HG03432 (cell line): ENCODE data around the gene TUBGCP6.

Source experiments
- ATAC-seq: cut with Tn5 transposase; IDR thresholded peaks from one replicate; pipeline ENCODE4 v1.9.1; 2021; ENCODE audit warnings: mild to moderate bottlenecking, moderate library complexity; ENCODE audit not compliant: unreplicated experiment

The TUBGCP6 gene

DNA sequence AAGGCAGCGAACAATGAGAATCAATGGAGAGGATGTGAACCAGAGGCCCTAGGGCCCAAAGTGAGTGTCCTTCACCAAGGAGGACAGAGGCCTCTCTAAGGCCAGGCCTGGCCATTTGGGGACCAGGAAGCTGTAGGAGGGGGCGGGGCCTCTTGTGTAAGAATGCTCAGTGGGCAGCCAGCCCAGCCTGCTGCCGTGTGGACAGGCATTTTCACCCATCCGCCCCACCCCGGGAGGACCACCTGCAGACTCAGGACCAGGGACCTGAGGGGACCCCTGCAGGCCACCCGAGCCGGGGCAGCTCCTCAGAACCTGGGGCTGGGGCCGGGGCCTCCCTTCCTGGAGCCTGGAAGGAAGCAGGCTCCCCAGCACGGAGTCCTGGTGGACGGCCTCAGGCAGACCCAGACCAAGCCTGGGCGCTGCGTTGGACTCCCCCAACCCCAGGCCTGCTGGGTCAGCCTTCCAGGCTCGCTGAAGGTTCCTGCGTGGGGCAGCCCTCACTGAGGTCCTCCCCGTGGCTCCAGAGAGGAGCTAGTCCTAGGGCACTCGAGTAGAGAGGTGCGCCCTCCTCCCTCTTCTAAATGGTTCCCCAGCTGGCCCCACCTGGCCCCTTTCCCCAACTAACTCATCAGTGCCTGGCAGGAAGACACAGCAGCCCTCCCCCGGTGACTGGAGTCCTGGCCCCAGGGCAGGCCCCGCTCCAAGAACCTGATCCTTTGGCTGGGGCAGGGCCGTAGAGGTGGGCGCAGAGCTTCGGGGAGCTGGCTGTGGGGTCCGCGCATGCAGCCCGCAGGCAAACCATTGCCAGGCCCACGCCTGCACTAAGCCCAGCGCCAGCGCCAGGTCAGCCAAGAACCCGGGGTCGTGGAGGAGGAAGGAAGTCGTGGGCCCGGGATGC lies 60.6 kb downstream of the TUBGCP6 start:
- ATAC-seq, result no peak

DNA sequence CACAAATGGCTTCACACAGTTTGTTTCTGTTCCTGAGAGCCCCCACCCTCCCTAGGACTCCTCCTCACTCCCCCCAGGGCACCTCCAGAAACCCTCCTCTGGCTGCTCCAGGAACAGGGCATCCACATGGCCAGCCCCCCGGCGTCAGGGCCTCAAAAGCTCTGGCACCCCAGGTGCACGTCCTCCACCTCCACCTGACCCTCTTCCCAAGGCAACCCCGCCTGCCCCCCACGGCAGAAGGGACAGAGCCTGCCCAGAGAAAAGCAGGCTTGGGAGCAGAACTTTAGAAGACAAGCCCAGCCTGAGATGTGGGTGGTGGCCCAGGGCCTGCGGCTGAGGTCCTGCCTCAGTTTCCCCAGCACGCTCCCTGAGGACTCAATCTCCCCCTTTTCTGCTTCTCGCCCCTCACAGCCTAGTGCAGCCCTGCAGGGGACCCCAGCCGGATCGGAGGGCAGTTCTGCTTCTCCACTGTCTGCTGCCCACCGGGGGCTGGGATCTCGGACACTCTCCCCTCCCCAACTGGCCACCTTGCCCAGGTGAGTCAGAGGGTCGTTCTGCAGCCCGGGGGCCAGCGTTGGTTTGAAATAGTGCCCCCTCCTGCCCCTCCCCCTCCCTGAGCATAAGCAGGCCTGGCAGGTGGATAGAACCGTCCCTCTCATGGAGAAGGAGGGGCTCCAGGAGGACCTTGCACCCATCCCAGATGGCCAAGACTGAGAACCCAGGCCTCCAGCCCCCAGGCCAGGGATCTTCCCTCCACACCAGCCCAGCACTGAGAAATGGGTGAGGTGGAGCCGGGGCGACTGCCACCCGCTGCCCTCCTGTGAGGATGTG lies 61.5 kb downstream of the TUBGCP6 start:
- no peak for ATAC-seq

DNA sequence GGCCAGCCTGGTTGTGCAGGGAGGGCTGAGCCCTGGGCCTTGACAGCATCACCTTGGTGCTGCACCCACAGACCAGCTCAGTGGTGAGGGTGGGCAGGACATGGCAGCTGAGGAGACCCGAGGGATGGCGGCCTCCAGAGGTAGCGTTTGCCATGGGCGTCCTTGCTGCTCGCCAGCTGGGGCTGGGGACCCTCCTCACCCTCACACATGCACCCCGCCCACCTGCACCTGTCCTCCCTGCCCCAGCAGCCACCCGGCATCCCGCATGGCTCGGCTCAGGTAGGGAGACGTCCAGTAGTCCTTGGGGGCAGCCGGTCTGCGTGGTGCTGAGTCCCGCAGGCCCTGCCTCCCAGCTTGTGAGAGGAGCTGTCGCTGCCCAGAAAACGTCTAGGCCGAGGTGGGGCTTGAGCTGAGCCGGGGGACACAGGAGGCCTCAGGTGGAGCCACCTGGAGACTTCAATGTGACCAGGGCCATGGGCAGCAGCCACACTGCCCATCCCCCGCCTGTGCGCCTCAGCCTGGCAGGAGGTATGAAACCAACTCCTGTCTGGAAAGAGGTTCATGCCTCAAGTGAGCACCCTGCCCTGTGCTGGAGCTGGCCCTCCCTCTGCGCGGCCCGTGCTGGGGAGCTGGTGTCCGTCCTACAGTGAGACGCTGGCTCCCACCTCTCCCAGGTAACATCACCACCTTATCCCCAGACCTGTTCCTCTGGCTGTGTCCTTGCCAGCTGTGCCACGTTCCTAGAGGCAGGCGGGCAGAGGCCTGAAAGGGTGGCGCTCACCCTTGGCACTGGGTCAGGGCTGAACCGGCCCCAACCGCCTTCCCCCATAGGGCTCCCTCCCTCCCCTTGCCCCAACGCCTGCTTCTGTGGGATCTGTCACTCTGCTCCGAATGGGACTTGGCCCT lies 62.4 kb downstream of the TUBGCP6 start:
- ATAC-seq, result no peak

DNA sequence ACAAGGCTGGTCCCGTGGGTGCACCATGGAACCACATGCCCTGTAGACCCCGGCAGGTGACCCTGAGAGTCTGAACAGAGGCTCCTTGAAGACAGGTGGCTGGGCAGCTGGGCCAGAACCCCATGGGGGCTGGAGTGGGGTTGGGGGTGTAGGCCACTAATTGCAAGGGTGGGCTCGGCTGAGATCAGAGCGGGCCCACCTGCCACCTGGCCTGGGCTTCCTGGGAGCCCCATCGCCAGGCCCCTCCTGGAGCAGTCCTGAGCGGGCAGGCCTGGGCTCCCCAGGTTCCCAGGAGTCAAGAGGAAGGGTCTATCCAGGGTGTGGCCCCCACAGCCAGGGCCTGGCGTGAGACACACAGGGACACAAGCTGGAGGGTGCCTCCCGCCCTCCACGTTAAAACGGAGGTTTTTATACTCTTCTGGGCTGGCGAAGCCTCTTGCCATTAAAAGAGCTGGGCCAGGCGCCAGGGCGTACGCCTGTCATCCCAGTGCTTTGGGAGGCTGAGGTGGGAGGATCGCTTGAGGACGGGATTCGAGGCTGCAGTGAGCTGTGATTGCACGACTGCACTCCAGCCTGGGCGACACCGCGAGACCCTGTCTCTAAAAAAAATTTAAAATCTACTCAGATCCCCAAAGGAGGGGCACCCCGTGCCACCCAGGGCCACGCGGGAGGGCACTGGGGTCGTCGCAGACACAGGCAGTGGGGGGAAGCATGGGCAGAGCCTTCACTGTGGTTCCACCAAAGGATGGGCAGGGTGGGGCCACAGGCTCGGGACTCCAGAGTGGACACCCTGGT lies 63.9 kb downstream of the TUBGCP6 start:
- ATAC-seq, result no peak

DNA sequence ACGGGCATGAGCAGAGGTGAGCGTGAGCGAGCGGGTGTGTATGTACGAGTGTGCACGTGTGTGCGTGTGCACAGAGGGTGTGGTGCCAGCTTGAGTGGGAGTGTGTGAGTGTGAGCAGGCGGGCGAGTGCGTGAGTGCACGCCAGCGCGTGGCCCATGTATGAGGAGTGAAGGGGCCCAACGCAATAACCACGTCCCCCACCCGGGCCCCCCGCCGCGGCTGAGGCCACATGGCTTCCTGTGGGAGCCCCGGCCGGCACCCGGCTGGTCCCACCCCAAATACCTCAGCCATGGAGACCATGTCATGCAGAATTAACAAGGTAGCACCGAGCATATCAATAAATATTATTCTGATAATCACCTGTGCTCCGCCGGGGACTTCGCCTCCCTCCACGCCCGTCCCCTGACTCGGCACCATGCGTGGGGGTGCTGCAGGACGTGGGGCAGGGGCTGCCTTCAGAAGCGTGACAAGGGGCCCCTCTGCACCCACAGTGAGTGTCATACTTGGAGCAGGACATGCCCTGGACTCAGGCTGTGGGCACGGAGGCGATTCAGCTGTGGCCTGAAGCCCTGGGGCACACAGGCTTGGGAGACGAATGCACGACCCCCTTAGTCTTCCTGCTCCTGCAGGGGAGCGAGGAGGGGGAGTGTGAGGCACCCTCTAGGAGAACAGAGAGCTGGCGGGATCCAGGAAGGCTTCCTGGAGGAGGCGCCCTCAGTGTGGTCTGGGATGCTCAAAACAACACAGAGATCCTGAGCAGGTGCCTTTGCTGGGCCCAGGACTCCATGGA lies 64.7 kb downstream of the TUBGCP6 start:
- no peak for ATAC-seq

DNA sequence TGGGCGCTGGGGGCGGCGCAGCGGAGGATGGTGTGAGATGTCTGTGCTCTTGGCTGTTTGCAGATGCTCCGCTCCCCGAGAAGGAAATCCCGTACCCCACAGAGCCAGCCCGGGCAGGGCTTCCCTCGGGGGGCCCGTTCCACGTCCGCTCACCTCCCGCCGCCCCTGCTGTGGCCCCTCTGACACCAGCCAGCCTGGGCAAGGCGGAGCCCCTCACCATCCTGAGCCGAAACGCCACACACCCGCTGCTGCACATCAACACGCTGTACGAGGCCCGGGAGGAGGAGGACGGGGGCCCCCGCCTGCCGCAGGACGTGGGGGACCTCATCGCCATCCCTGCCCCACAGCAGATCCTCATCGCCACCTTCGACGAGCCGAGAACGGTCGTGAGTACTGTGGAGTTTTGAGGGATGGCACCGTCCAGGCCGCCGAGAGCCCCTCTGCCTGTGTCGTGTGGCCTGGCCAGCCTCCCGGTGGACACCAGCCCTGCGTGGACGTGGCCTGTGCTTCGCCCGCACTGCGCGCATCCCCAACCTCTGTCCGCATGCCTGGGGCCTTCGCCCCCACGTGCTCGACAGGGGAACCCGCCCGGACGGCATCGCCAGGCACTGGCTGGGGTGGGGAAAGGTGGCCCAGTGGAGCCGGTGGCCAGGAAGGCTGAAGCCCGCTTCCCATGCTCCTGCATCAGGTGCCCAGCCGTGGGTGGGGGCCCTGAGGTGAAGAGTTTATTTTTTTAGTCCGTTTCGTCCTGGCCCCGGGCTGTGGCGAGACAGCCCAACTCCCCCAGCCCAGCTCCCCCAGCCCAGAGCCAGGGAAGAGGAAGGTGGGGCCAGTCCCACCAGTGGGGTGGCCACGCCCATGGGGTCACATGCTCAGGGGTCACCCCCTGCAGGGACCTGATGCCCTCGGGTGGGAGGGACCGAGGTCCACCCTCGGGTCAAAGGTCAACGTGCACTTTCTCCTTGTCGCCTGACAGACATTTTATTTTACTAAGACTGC lies 65.7 kb downstream of the TUBGCP6 start:
- no peak for ATAC-seq

DNA sequence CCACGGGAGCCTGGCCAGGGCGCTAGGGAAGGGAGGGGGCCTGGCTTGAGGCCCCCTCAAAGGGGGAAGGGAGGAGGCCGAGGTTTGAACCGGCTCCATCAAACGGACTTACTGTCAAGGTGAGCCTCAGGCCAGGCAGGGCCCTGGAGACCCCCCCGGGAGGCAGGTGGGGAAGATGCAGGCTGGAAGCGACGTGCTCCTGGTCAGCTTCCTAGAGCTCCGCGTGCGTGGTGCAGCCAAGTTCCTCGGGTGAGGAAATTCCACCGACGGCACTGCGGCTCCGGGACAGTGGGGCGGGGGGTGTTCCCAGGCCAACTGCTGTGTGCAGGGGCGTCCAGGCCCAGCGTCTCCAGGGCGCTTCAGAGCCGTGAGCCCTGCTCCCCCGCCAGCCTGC lies 66.4 kb downstream of the TUBGCP6 start:
- no peak for ATAC-seq

DNA sequence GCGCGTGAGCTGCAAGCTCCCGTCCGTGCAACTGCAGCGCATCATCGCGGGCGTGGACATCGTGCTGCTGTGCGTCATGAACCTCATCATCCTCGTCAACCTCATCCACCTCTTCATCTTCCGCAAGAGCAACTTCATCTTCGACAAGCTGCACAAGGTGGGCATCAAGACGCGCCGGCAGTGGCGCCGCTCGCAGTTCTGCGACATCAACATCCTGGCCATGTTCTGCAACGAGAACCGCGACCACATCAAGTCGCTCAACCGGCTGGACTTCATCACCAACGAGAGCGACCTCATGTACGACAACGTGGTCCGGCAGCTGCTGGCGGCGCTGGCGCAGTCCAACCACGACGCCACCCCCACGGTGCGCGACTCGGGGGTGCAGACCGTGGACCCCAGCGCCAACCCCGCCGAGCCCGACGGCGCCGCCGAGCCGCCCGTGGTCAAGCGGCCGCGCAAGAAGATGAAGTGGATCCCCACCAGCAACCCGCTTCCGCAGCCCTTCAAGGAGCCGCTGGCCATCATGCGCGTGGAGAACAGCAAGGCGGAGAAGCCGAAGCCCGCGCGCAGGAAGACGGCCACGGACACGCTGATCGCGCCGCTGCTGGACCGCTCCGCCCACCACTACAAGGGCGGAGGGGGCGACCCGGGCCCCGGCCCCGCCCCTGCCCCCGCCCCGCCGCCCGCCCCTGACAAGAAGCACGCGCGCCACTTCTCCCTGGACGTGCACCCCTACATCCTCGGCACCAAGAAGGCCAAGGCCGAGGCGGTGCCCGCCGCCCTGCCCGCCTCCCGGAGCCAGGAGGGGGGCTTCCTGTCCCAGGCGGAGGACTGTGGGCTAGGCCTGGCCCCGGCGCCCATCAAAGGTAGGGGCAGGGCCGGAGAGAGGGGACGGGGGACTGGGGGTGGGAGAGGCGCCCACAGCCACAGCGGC lies 67.0 kb downstream of the TUBGCP6 start:
- ATAC-seq, result no peak

DNA sequence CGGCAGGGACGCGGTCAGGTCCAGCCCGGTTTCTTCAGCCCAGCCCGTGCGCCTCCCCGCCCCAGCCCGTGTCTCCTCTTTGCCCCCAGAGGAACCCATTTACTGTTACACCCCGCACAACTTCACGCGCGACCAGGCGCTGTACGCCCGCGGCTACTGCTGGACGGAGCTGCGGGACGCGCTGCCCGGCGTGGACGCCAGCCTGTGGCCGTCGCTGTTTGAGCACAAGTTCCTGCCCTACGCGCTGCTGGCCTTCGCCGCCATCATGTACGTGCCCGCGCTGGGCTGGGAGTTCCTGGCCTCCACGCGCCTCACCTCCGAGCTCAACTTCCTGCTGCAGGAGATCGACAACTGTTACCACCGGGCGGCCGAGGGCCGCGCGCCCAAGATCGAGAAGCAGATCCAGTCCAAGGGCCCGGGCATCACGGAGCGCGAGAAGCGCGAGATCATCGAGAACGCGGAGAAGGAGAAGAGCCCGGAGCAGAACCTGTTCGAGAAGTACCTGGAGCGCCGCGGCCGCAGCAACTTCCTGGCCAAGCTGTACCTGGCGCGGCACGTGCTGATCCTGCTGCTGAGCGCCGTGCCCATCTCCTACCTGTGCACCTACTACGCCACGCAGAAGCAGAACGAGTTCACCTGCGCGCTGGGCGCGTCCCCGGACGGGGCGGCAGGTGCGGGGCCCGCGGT lies 67.8 kb downstream of the TUBGCP6 start:
- no peak for ATAC-seq

DNA sequence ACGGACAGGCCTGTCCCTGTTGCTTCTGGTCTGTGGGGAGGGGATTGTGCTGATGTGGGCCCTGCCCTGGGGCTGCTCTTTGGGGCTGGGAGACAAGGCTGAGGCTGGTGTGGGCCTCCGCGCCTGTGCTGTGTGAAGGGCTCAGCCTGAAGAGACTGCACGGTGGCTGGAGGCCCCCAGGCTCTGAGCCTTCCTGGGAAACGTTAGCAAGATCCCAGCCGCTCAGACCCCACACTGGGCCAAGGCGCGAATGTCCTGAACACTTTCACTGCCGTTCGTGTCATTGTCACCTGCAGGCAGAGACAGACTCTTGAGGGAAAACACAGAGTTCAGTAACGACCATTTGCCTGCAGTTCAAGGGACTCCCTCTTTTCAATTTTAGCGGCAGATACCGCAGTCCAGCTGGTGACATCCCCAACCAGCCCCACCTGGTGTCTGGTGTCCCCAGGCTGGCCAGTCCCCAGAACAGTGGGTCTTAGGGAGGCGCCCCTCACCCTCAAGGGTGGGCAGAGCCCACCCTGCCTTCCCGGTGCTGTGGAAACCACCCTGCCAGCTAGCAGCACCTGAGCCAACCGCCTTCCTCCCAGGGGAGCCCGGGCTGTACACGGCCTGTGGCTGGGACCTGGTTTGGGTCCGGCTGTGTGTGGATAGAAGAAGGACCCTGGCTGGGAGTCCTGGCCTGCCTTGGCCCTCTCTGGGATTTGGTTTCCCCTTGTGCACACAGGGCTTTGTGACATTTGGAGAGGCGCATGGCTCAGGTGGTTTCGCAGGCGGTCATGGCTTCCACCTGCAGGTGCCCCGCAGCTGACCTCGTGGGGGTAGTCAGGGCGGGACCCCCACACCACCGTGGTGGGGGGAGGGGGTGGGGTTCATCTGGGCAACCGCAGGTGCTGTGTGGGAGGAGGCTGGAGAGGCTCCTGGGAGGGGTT lies 68.6 kb downstream of the TUBGCP6 start:
- no peak for ATAC-seq

DNA sequence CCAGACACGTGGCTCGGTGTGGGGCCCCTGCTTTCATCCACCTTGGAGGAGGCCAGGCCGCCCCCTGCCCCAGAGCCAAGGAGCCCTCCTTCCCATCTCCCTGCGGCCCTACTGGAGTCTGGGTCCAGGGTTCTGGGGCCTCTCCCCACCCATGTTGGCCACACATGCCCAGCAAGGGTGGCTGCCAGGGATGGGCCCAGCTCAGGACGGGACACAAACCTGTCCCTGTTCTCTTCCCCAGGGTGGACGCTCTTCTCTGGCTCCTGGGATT lies 69.7 kb downstream of the TUBGCP6 start:
- ATAC-seq, result no peak

DNA sequence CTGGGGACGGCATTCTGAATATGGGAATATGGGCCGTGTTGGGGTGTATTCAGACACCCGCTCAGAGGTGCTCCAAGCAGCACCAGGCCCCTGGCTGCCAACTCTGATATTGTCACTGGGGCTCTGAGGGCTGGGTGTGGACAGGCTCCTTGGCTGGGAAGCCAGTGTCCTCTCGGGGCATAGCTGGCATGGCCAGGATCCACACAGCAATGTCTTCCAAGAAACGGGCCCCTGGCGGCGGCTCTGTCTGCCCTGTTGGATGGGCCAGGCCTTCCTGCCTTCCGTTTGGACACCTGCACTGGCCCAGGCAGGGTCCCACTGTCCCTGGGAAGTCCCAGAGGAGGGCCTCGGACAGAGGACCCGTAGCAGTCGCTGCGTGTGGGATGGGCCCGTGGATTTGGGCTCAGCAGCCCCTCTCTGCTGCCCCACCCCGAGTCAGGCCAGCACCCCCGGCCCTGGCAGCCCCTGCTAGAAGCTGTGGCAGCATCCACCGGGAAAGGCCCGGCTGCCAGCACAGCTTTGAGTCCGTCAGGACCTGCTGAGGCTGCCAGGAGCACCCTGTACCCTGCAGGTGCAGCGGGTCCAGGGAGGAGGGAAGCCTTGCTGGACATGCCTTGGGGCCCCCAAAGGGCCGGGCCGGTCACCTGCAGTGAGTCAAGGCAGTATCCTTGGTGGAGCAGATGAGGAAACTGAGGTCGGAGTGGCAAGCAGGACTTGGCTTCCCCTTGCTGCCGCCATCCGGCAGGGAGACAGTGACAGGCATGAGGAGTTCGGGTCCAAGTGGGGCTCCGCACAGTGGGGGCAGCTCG lies 70.2 kb downstream of the TUBGCP6 start:
- ATAC-seq, result no peak

DNA sequence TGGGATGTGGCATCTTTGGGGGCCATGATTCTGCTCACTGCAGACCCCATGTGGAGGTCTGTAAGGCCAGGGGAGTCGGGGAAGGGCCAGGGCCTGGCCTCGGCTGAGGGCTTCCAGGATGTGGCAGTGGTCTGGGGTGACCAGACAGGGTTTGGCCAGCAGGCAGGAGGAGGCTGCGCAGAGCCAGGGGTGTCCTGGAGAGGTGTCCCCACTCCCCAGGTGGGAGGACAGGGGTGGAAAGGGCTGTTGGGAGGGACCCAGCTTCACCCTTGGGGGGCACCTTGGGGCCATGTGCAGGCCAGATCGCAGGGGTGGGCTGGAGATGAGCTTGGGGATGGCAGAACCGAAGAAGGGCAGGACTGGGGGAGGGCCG lies 70.9 kb downstream of the TUBGCP6 start:
- no peak for ATAC-seq

DNA sequence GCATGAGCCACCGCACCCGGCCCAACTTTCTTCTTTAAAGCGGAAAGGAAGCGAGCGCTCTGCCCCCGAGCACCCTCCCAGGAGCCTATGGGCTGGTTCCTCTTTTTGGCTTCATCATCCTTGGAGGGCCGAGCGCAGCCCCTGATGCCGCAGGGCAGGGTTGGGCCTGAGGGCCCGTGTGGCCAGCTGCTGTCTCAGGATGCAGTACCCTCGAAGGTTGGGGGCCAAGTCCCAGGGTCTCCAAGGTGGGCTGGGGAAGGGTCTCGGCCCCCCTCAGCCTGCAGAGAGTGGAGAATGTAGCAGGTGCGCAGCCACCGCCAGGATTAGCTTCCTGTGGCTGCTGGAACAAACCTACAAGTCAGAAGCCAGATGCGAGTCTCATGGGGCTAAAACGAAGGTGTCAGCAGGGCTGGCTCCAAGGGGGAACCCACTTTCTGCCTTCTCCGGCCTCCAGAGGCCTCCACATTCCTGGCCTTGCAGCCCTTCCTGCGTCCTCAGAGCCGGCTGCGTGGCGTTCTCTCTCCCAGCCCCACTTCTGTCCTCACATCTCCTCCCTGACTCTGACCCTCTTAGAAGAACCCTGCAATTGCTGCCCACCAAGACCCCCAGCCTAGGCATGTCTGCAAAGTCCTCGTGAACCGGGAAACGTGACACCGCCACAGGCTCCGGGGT lies 71.4 kb downstream of the TUBGCP6 start:
- no peak for ATAC-seq
